KMS-11 (cell line): ENCODE measurements around the gene CYTH4.

Source experiments
- H2AFZ ChIP-seq: fragments of 200-600 bp; sonication (generic); 2 replicates; pipeline ENCODE4 v1.6.1; 2016; ENCODE audit warnings: antibody characterized with exemption, mixed run types, low read depth
- H3K27ac ChIP-seq: fragments of 200-600 bp; sonication (generic); 2 replicates; pipeline ENCODE4 v1.6.1; 2016; ENCODE audit warnings: mild to moderate bottlenecking, mixed run types
- H3K27me3 ChIP-seq: fragments of 200-600 bp; sonication (generic); 2 replicates; pipeline ENCODE4 v1.6.1; 2017; ENCODE audit warnings: mild to moderate bottlenecking, low read depth, mixed run types, moderate library complexity; ENCODE audit not compliant: insufficient read depth
- H3K36me3 ChIP-seq: fragments of 200-600 bp; sonication (generic); 2 replicates; pipeline ENCODE4 v1.6.1; 2017; ENCODE audit warnings: mild to moderate bottlenecking, mixed run types; ENCODE audit not compliant: insufficient read depth
- H3K4me1 ChIP-seq: fragments of 200-600 bp; sonication (generic); 2 replicates; pipeline ENCODE4 v1.6.1; 2016; ENCODE audit warnings: mild to moderate bottlenecking, low read depth, mixed run types; ENCODE audit not compliant: poor library complexity, severe bottlenecking
- H3K4me2 ChIP-seq: fragments of 200-600 bp; sonication (generic); 2 replicates; pipeline ENCODE4 v1.7.0; 2016; ENCODE audit warnings: mild to moderate bottlenecking, mixed run types
- H3K4me3 ChIP-seq: fragments of 200-600 bp; sonication (generic); IDR thresholded peaks from 2 replicates; pipeline ENCODE4 v1.6.1; 2017; ENCODE audit warnings: low read depth, low read length, mixed read lengths; ENCODE audit not compliant: insufficient read depth
- H3K79me2 ChIP-seq: fragments of 200-600 bp; sonication (generic); 2 replicates; pipeline ENCODE4 v1.6.1; 2016; ENCODE audit warnings: low read depth, mixed run types; ENCODE audit not compliant: insufficient read depth
- H3K9ac ChIP-seq: fragments of 200-600 bp; sonication (generic); 2 replicates; pipeline ENCODE4 v1.6.1; 2016; ENCODE audit warnings: mild to moderate bottlenecking, mixed run types
- H4K20me1 ChIP-seq: fragments of 200-600 bp; sonication (generic); 2 replicates; pipeline ENCODE4 v1.6.1; 2016; ENCODE audit warnings: mild to moderate bottlenecking, mixed run types; ENCODE audit not compliant: insufficient read depth
- TF ChIP-seq, protein P1 (sequence below): fragments of 200-600 bp; sonication (generic); conservative IDR thresholded peaks from 2 replicates; pipeline ENCODE4 v1.6.1; 2017; ENCODE audit warnings: low read depth, mild to moderate bottlenecking, antibody characterized with exemption, low read length, moderate library complexity, mixed read lengths

CYTH4 gene

DNA sequence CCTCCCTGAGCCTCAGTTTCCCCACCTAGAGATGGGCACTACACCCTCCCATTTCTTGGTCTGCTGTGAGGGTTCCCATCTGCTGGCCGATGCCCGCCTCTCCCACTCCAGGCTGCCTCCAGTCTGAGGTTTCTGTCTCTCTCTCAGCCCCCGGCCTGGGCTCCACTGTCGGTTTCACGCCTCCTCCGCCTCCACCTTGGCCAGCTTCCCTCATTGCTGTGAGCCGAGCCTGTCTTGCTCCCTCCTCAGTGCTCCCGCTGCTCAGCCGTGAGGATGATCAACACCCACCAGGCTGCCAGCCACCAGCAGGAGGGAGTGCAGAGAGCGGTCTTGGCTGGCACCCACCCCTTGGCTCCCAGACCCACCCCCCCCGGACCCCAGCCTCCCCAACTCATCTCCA is 61.0 kb downstream of the CYTH4 start:
- Histone ChIP-seq H4K20me1 (no peaks in the 10 kb centered on the region), H3K27me3 (peaks cover 60% of the 10 kb centered on the region), H2AFZ (no peak overlapping the region), H3K4me3 (no peak overlapping the region), H3K27ac (no peak overlapping the region), H3K79me2 (no peaks in the 10 kb centered on the region), H3K36me3 (no peaks in the 10 kb centered on the region), H3K4me1 (no peaks in the 10 kb centered on the region), H3K9ac (no peak overlapping the region), H3K4me2 (no peak overlapping the region)
- TF ChIP-seq, protein P1, sequence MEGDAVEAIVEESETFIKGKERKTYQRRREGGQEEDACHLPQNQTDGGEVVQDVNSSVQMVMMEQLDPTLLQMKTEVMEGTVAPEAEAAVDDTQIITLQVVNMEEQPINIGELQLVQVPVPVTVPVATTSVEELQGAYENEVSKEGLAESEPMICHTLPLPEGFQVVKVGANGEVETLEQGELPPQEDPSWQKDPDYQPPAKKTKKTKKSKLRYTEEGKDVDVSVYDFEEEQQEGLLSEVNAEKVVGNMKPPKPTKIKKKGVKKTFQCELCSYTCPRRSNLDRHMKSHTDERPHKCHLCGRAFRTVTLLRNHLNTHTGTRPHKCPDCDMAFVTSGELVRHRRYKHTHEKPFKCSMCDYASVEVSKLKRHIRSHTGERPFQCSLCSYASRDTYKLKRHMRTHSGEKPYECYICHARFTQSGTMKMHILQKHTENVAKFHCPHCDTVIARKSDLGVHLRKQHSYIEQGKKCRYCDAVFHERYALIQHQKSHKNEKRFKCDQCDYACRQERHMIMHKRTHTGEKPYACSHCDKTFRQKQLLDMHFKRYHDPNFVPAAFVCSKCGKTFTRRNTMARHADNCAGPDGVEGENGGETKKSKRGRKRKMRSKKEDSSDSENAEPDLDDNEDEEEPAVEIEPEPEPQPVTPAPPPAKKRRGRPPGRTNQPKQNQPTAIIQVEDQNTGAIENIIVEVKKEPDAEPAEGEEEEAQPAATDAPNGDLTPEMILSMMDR, result no peak

GRCh38 chr22:37343863-37344734 is 61.8 kb downstream of the CYTH4 start:
- Histone ChIP-seq H3K27ac (no peak overlapping the region), H3K36me3 (no peaks in the 10 kb centered on the region), H3K4me2 (no peak overlapping the region), H3K4me3 (no peak overlapping the region), H3K9ac (no peak overlapping the region), H3K4me1 (no peaks in the 10 kb centered on the region), H2AFZ (no peak overlapping the region), H4K20me1 (no peaks in the 10 kb centered on the region), H3K79me2 (no peaks in the 10 kb centered on the region), H3K27me3 (peaks cover 59% of the 10 kb centered on the region)
- TF ChIP-seq, protein P1, result no peak

DNA sequence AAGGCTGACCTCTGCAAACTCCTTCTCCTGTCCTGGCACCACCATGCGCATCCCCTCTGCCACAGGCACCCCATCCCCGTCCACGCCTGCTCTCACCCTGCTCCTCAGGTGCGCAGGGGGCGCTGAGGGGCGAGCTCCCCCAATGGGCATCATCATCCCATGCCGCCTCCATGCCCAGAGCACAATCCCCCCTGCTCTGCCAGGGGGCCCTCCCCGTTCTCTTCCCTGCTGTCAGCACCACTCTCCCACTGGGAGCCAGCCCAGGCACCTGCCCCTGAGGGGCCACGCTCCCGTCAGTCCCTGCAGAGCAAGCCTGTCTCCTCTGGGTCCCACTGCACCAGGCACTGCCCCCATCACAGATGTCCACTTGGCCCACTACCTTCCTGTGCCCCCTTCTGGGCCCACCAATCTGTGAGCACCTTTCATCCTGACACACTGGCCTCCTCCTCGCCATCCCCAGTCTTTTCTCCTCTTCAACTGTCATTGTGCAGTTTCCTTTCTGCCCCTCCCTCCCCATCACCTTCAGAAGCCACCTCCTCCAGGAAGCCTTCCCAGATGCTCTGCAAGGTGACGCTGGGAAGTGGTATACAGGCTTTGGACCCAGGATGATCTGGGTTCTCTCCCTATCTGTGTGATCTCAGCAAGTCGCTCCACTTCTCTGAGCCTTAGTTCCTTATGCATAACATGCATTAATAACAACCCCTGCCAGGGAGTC is 62.6 kb downstream of the CYTH4 start:
- Histone ChIP-seq H3K4me2 (no peak overlapping the region), H3K4me3 (no peak overlapping the region), H3K9ac (no peak overlapping the region), H3K27ac (no peak overlapping the region), H3K36me3 (no peaks in the 10 kb centered on the region), H3K27me3 (peaks cover 59% of the 10 kb centered on the region), H3K4me1 (no peaks in the 10 kb centered on the region), H2AFZ (no peak overlapping the region), H4K20me1 (no peaks in the 10 kb centered on the region), H3K79me2 (no peaks in the 10 kb centered on the region)
- TF ChIP-seq, protein P1, result no peak

- Histone ChIP-seq H2AFZ (no peak overlapping the region), H3K27ac (no peak overlapping the region), H3K36me3 (no peaks in the 10 kb centered on the region), H3K4me2 (no peak overlapping the region), H3K79me2 (no peaks in the 10 kb centered on the region), H3K27me3 (peaks cover 58% of the 10 kb centered on the region), H4K20me1 (no peaks in the 10 kb centered on the region), H3K9ac (no peak overlapping the region), H3K4me1 (no peaks in the 10 kb centered on the region), H3K4me3 (no peak overlapping the region)
- TF ChIP-seq, protein P1, result no peak
These were observed 63.7 kb downstream of the CYTH4 start for GRCh38 chr22:37345863-37346504.
